SK-N-SH treated with all-trans-retinoic acid at 6 μM for 48 hours (cell line): ENCODE data around the gene B3GNT7.

Experiments
- ATAC-seq: fragments of 200-7000 bp; cut with Tn5 transposase; 3 replicates; pipeline ENCODE4 v1.9.1; 2020; ENCODE audit warnings: mild to moderate bottlenecking, moderate library complexity
- ARNTL ChIP-seq: fragments of 450-650 bp; formaldehyde crosslinking; IDR thresholded peaks from 2 replicates; pipeline ENCODE4 v1.5.0; 2020; ENCODE audit warnings: low read depth, mild to moderate bottlenecking, moderate library complexity, borderline replicate concordance
- CSDC2 ChIP-seq: fragments of 250-450 bp; sonication (Bioruptor Pico); IDR thresholded peaks from 2 replicates; pipeline ENCODE4 v1.5.0; 2020; ENCODE audit warnings: mild to moderate bottlenecking, moderate library complexity
- ESRRG ChIP-seq: fragments of 250-450 bp; sonication (Bioruptor Pico); IDR thresholded peaks from 2 replicates; pipeline ENCODE4 v1.6.1; 2021; ENCODE audit warnings: mild to moderate bottlenecking
- GLIS3 ChIP-seq: fragments of 250-450 bp; sonication (Bioruptor Pico); IDR thresholded peaks from 2 replicates; pipeline ENCODE4 v1.5.0; 2020; ENCODE audit warnings: mild to moderate bottlenecking, moderate library complexity
- ISL1 ChIP-seq: fragments of 250-450 bp; sonication (Bioruptor Pico); IDR thresholded peaks from 2 replicates; pipeline ENCODE4 v2.1.2; 2022; ENCODE audit warnings: mild to moderate bottlenecking, moderate library complexity
- OSR1 ChIP-seq: fragments of 250-450 bp; sonication (Bioruptor Pico); IDR thresholded peaks from 2 replicates; pipeline ENCODE4 v1.8.0; 2022; ENCODE audit warnings: moderate library complexity, mild to moderate bottlenecking, inconsistent platforms
- PPARA ChIP-seq: fragments of 250-450 bp; sonication (Bioruptor Pico); IDR thresholded peaks from 2 replicates; pipeline ENCODE4 v1.5.0; 2020; ENCODE audit warnings: mild to moderate bottlenecking, borderline replicate concordance
- RARB ChIP-seq: fragments of 250-450 bp; sonication (Bioruptor Pico); IDR thresholded peaks from 2 replicates; pipeline ENCODE4 v1.8.0; 2021; ENCODE audit warnings: mild to moderate bottlenecking, moderate library complexity
- SNAI2 ChIP-seq: fragments of 250-450 bp; sonication (Bioruptor Pico); IDR thresholded peaks from 2 replicates; pipeline ENCODE4 v1.5.0; 2020; ENCODE audit warnings: mild to moderate bottlenecking, moderate library complexity
- TCF4 ChIP-seq: fragments of 250-450 bp; sonication (Bioruptor Pico); IDR thresholded peaks from 2 replicates; pipeline ENCODE4 v1.8.0; 2021; ENCODE audit warnings: mild to moderate bottlenecking, moderate library complexity, borderline replicate concordance
- TOX ChIP-seq: fragments of 250-450 bp; sonication (Bioruptor Pico); IDR thresholded peaks from 2 replicates; pipeline ENCODE4 v1.8.0; 2021; ENCODE audit warnings: mild to moderate bottlenecking, moderate library complexity, borderline replicate concordance
- ZC3H10 ChIP-seq: fragments of 250-450 bp; sonication (Bioruptor Pico); IDR thresholded peaks from 2 replicates; pipeline ENCODE4 v1.5.1; 2021; ENCODE audit warnings: mild to moderate bottlenecking, moderate library complexity
- ZFP3 ChIP-seq: fragments of 250-450 bp; sonication (Bioruptor Pico); IDR thresholded peaks from 2 replicates; pipeline ENCODE4 v1.5.0; 2020; ENCODE audit warnings: mild to moderate bottlenecking, moderate library complexity
- ZFP30 ChIP-seq: fragments of 450-650 bp; formaldehyde crosslinking; IDR thresholded peaks from 2 replicates; pipeline ENCODE4 v1.5.0; 2022; ENCODE audit warnings: mild to moderate bottlenecking, moderate library complexity
- ZNF70 ChIP-seq: fragments of 450-650 bp; formaldehyde crosslinking; IDR thresholded peaks from 2 replicates; pipeline ENCODE4 v1.5.0; 2020; ENCODE audit warnings: mild to moderate bottlenecking, moderate library complexity
- ZNF8 ChIP-seq: fragments of 450-650 bp; formaldehyde crosslinking; IDR thresholded peaks from 2 replicates; pipeline ENCODE4 v1.5.0; 2020; ENCODE audit warnings: mild to moderate bottlenecking, moderate library complexity
- TF ChIP-seq, protein P1 (sequence below): fragments of 250-450 bp; sonication (Bioruptor Pico); IDR thresholded peaks from 2 replicates; pipeline ENCODE4 v1.8.0; 2021; ENCODE audit warnings: low read depth, mild to moderate bottlenecking, moderate library complexity, borderline replicate concordance
- TF ChIP-seq, protein P2 (sequence below): fragments of 250-450 bp; sonication (Bioruptor Pico); IDR thresholded peaks from 2 replicates; pipeline ENCODE4 v1.5.1; 2021; ENCODE audit warnings: mild to moderate bottlenecking, moderate library complexity
- TF ChIP-seq, protein P3 (sequence below): fragments of 250-450 bp; sonication (Bioruptor Pico); IDR thresholded peaks from 2 replicates; pipeline ENCODE4 v1.5.0; 2020; ENCODE audit warnings: mild to moderate bottlenecking, moderate library complexity
- TF ChIP-seq, protein P4 (sequence below): fragments of 250-450 bp; sonication (Bioruptor Pico); IDR thresholded peaks from 2 replicates; pipeline ENCODE4 v1.8.0; 2020; ENCODE audit warnings: mild to moderate bottlenecking, moderate library complexity, borderline replicate concordance
- TF ChIP-seq, protein P5 (sequence below): fragments of 250-450 bp; sonication (Bioruptor Pico); IDR thresholded peaks from 2 replicates; pipeline ENCODE4 v1.5.1; 2020; ENCODE audit warnings: low read depth, mild to moderate bottlenecking, moderate library complexity

B3GNT7 gene

DNA sequence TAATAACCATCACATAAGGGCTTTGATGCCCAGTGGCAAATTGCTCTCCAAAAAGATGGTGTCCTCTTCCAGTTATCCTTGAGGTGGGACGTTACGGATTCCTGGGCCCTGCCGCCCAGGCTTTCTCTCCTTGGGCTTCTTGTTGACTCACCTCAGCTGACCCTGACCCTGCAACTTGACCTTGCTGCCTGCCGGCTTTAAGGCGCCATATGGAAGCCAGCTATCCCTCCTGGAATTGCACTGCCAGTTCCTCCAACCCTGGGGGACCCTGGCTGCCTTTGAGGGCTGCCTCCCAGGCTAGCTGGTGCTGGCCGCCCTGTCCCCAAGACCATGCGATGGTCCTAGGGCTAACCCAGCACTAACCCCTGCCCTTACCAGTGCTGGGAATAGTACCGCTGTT lies 28.3 kb upstream of the B3GNT7 start:
- no peak for ATAC-seq

DNA sequence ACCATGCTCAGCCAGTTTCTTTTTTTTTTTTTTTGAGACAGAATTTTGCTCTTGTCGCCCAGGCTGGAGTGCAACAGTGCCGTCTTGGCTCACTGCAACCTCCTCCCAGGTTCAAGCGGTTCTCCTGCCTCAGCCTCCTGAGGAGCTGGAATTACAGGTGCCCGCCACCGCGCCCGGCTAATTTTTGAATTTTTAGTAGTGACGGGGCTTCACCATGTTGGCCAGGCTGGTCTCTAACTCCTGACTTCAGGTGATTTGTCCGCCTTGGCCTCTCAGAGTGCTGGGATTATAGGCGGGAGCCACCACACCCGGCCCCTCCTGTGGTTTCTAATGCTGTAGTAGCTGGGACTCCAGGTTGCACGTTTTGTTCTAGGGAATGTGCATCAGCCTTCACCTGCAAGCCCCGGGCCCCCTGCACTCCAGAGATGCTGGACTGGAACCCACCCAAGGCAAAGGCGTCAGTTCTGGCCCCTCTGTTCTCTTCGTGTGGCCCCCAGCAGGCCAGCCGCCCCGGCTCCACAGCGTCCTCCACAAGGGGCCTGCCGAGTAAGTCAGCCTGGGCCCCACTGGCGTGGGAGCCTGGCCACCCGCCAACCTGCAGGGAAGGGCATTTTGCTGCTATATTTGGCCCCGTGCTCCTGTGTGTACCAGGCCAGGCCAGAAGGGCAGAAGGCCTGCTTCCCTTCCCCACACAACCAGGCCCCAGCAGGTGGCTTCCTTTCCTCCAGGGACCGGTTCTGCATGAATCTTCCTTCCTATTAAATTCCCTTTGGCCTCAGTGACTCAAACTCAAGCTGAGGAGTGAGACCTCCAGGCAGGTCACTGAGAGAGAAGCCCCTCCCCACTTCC lies 25.7 kb upstream of the B3GNT7 start:
- ATAC-seq: no peak
- no peak for TF ChIP-seq RARB (CRISPR knock-in tag)
- TF ChIP-seq ISL1 (CRISPR knock-in tag): no peak
- TF ChIP-seq ZNF8 (CRISPR knock-in tag): no peak
- TF ChIP-seq ZFP3 (CRISPR knock-in tag): no peak

More for the DNA sequence above, 28.3 kb upstream of the B3GNT7 start:
- TF ChIP-seq ZFP30 (CRISPR knock-in tag): no peak
- TF ChIP-seq GLIS3: no peak
- TF ChIP-seq ARNTL (CRISPR knock-in tag): no peak
- TF ChIP-seq, protein P1, sequence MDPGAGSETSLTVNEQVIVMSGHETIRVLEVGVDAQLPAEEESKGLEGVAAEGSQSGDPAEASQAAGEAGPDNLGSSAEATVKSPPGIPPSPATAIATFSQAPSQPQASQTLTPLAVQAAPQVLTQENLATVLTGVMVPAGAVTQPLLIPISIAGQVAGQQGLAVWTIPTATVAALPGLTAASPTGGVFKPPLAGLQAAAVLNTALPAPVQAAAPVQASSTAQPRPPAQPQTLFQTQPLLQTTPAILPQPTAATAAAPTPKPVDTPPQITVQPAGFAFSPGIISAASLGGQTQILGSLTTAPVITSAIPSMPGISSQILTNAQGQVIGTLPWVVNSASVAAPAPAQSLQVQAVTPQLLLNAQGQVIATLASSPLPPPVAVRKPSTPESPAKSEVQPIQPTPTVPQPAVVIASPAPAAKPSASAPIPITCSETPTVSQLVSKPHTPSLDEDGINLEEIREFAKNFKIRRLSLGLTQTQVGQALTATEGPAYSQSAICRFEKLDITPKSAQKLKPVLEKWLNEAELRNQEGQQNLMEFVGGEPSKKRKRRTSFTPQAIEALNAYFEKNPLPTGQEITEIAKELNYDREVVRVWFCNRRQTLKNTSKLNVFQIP: no peak
- no peak for TF ChIP-seq ZNF70 (CRISPR knock-in tag)
- TF ChIP-seq ISL1 (CRISPR knock-in tag): no peak
- TF ChIP-seq, protein P2, sequence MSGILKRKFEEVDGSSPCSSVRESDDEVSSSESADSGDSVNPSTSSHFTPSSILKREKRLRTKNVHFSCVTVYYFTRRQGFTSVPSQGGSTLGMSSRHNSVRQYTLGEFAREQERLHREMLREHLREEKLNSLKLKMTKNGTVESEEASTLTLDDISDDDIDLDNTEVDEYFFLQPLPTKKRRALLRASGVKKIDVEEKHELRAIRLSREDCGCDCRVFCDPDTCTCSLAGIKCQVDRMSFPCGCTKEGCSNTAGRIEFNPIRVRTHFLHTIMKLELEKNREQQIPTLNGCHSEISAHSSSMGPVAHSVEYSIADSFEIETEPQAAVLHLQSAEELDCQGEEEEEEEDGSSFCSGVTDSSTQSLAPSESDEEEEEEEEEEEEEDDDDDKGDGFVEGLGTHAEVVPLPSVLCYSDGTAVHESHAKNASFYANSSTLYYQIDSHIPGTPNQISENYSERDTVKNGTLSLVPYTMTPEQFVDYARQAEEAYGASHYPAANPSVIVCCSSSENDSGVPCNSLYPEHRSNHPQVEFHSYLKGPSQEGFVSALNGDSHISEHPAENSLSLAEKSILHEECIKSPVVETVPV (CRISPR knock-in tag): no peak
- no peak for TF ChIP-seq ZC3H10 (CRISPR knock-in tag)
- TF ChIP-seq, protein P3, sequence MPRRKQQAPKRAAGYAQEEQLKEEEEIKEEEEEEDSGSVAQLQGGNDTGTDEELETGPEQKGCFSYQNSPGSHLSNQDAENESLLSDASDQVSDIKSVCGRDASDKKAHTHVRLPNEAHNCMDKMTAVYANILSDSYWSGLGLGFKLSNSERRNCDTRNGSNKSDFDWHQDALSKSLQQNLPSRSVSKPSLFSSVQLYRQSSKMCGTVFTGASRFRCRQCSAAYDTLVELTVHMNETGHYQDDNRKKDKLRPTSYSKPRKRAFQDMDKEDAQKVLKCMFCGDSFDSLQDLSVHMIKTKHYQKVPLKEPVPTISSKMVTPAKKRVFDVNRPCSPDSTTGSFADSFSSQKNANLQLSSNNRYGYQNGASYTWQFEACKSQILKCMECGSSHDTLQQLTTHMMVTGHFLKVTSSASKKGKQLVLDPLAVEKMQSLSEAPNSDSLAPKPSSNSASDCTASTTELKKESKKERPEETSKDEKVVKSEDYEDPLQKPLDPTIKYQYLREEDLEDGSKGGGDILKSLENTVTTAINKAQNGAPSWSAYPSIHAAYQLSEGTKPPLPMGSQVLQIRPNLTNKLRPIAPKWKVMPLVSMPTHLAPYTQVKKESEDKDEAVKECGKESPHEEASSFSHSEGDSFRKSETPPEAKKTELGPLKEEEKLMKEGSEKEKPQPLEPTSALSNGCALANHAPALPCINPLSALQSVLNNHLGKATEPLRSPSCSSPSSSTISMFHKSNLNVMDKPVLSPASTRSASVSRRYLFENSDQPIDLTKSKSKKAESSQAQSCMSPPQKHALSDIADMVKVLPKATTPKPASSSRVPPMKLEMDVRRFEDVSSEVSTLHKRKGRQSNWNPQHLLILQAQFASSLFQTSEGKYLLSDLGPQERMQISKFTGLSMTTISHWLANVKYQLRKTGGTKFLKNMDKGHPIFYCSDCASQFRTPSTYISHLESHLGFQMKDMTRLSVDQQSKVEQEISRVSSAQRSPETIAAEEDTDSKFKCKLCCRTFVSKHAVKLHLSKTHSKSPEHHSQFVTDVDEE (CRISPR knock-in tag): no peak
- TF ChIP-seq, protein P4, sequence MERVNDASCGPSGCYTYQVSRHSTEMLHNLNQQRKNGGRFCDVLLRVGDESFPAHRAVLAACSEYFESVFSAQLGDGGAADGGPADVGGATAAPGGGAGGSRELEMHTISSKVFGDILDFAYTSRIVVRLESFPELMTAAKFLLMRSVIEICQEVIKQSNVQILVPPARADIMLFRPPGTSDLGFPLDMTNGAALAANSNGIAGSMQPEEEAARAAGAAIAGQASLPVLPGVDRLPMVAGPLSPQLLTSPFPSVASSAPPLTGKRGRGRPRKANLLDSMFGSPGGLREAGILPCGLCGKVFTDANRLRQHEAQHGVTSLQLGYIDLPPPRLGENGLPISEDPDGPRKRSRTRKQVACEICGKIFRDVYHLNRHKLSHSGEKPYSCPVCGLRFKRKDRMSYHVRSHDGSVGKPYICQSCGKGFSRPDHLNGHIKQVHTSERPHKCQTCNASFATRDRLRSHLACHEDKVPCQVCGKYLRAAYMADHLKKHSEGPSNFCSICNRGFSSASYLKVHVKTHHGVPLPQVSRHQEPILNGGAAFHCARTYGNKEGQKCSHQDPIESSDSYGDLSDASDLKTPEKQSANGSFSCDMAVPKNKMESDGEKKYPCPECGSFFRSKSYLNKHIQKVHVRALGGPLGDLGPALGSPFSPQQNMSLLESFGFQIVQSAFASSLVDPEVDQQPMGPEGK (CRISPR knock-in tag): no peak
- TF ChIP-seq ESRRG: no peak
- no peak for TF ChIP-seq CSDC2 (CRISPR knock-in tag)
- no peak for TF ChIP-seq RARB (CRISPR knock-in tag)
- TF ChIP-seq OSR1 (CRISPR knock-in tag): no peak
- TF ChIP-seq, protein P5, sequence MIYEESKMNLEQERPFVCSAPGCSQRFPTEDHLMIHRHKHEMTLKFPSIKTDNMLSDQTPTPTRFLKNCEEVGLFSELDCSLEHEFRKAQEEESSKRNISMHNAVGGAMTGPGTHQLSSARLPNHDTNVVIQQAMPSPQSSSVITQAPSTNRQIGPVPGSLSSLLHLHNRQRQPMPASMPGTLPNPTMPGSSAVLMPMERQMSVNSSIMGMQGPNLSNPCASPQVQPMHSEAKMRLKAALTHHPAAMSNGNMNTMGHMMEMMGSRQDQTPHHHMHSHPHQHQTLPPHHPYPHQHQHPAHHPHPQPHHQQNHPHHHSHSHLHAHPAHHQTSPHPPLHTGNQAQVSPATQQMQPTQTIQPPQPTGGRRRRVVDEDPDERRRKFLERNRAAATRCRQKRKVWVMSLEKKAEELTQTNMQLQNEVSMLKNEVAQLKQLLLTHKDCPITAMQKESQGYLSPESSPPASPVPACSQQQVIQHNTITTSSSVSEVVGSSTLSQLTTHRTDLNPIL: no peak
- no peak for TF ChIP-seq PPARA (CRISPR knock-in tag)
- no peak for TF ChIP-seq TOX (CRISPR knock-in tag)

DNA sequence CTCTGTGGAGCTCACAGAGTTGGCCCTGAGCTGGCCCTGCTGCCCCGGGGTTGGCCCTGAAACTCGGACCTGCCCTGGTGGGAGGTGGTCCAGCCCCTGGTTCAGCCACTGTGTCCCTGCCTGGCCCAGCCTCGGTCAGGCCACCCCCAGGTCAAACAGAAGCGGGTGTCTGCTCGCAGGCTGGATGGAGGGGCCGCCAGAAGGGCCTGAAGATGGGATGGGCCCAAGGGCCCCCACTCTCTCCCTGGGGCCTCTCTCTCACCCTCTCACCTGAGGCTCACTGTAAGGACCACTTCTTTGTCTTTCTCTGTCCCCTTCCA lies 25.1 kb upstream of the B3GNT7 start:
- no peak for ATAC-seq
- TF ChIP-seq ZC3H10 (CRISPR knock-in tag): no peak
- no peak for TF ChIP-seq ISL1 (CRISPR knock-in tag)
- no peak for TF ChIP-seq ZNF70 (CRISPR knock-in tag)
- TF ChIP-seq TCF4 (CRISPR knock-in tag): no peak
- no peak for TF ChIP-seq RARB (CRISPR knock-in tag)
- TF ChIP-seq, protein P2 (CRISPR knock-in tag): no peak
- no peak for TF ChIP-seq GLIS3
- no peak for TF ChIP-seq ZNF8 (CRISPR knock-in tag)
- TF ChIP-seq, protein P3 (CRISPR knock-in tag): no peak
- no peak for TF ChIP-seq TOX (CRISPR knock-in tag)
- no peak for TF ChIP-seq PPARA (CRISPR knock-in tag)
- no peak for TF ChIP-seq CSDC2 (CRISPR knock-in tag)
- TF ChIP-seq SNAI2 (CRISPR knock-in tag): no peak
- TF ChIP-seq ZFP30 (CRISPR knock-in tag): no peak
- TF ChIP-seq ZFP3 (CRISPR knock-in tag): no peak
- no peak for TF ChIP-seq ARNTL (CRISPR knock-in tag)
